OCI-M1 (cell line): ENCODE results near the gene B4GALT1.
A peak's percentile ranks its signal among the peaks of the same experiment; 100 is the strongest.
"Not testable (repeated sequence)": the region's sequence is repeated elsewhere in the genome, so short reads cannot be mapped to it uniquely, and the experiment has no call there.

Experiments
- DNase-seq: peaks from one replicate; lab custom pipeline; 2025; lab: John Stamatoyannopoulos, UW

The B4GALT1 gene

GRCh38 chr9:33184963-33185362 is 17.8 kb upstream of the B4GALT1 start:
- DNase-seq, result peak; percentile 62

- DNase-seq, result no peak
Measured at GRCh38 chr9:33182519-33182918, 15.4 kb upstream of the B4GALT1 start.

GRCh38 chr9:33180526-33181184 is 13.5 kb upstream of the B4GALT1 start:
- DNase-seq, result no peak

DNA sequence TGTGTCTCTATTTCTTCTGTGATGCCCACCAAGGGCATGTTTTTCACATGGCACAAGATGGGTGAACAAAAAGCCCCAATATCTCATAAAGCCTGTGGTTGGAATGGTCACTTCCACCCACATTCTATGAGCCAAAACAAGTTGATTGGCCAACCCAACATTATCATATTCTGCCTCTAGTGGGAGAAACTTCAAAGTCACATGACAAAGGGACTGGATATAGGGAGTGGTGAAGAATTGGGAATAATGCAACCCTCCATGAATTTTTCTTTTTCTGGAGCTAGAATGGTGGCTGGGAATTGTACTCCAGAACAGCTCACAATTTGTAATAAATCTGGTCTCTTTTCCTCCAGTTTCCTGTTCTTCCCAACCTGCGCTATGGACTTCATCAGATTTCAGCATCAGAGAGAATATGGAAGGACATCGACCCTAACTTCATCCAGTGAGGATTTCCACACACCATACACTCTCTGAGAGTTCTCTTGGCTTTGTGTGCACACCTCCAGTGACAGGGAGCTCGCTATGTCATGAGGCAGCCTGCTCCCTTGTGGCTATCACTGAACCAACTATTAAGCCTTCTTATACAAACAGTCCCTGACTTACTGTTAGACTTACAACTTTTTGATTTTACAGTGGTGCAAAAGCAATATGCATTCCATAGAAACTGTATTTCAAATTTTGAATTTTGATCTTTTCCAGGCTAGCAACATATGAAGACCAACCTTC is 12.0 kb upstream of the B4GALT1 start:
- DNase-seq, result no peak

DNA sequence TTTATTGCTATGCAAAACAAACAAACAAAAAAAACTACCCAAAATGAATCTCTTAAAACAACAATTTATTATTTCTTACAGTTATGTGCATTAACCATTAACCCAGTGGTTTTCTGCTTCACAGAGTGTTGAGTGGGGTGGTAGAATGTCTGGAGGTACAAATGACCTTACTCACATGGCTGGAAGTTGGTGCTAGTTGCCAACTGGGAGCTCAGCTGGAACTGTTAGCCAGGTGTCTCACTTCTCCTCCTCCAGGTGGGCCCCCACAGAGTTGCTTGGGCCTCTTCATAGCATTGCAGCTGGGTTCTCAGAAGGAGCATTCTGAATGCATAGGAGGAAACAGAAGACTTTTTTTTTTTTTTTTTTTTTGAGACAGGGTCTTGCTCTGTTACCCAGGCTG is 10.5 kb upstream of the B4GALT1 start:
- DNase-seq, result no peak

- no peak for DNase-seq
Measured at GRCh38 chr9:33177086-33177485, 9.9 kb upstream of the B4GALT1 start.

DNA sequence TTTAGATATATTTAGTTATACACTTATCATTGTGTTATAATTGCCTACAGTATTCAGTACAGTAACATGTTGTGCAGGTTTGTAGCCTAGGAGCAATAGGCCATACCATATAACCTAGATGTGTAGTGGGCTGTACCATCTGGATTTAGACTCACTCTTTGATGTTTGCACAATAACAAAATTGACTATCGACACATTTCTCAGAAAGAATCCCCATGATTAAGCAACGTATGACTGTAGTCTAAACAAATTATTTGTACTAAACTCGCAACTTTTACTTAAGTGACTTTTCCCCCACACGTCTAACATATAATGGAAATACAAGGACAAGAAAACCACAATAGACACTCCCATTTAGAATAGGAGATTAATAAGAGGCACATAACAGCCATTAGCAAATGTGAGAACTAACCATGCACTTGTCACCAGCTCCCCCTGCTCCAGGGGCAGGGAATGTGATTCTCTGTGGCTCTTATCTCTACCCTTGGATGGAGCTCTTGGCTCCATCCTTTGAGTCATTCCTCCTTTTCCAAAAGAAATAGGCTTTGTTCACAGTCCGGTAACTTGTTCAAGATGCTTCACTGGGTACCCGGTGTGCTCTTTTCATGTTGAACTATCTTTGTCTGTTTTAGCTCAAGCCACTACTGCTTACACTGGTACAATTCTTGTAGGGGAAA is 8.7 kb upstream of the B4GALT1 start:
- no peak for DNase-seq

DNA sequence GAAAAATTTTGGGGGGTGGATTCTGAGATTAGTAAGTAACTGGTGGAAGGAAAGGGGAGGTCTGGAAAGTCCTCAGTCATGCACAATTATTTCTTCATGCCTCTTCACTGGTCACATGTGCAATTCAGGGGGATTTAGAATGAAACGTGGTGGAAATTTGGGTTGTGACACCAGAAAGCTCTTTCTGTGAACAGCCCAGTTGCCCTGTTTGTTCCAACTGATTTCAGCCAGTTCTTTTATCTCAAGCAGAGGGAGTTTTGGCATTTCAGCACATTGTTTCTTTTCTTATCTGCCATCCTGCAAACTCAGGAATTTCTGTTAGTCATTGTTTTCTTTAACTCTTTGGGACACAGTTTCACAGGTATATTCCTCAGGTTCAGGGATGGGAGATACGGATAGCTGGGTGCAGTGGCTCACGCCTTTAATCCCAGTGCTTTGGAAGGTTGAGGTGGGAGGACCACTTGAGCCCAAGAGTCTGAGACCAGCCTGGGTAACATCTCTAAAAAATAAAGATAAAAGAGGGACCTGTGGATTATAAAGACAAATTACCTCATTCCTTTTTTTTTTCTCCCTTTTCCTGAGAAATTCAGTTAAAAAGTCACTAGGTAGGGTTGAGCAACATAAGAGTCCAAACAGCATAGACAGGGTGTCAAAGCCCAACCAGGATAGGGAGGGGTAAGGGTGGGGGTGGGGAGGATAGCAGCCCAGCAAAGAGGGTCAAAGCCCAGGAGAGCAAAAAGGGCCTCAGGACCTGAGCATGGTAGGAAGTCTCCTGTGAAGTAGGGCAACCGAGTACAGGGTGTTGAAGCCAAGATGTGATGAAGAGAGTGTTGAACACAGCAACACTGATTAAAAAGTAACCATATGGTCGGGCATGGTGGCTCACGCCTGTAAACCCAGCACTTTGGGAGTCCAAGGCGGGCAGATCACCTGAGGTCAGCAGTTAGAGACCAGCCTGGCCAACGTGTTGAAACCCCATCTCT is 5.4 kb upstream of the B4GALT1 start:
- peak; percentile 55 for DNase-seq

DNA sequence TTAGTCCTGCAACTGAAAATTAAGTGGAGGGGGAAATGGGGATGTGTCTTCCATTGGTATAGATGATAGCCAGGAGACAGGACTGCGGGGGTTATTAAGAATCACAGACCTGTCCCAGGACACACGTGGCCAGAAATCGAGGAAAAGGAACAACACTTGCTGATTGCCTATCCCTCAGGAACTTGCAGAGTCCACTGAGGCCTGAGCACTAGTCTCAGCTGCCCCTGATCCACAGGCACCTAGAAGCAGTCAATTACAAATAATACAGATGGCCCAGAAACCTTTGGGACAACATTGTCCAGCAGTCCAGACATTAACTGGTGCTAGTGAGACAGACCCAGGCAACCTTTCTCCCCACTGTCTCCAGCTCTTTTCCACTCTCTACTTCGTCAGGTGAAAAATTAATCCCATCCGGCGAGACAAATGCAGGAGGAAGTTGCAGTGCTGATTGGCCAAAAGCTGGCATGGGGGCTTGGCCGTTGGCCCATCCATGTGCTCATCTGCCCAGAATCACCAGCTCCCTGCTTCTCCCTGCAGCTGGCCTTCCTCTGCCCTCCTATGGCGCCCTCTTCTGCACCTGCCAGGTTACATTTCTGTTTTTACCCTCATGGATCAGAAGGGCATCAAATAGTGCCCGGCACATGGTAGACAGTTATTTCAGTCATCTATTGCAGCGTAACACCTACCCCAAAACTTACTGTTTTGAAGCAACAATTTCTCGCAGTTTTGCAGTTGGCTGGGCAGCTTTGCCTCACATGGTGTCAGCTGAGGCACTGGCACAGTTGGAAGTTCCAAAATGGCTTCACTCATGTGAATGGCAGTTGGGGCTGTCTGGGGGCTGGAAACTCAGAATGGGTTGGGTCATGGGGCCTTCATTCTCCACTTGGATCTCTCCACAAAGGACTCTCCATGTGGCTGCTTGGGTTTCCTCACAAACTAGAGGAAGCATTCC is 3.6 kb upstream of the B4GALT1 start:
- DNase-seq, result peak; percentile 36

DNA sequence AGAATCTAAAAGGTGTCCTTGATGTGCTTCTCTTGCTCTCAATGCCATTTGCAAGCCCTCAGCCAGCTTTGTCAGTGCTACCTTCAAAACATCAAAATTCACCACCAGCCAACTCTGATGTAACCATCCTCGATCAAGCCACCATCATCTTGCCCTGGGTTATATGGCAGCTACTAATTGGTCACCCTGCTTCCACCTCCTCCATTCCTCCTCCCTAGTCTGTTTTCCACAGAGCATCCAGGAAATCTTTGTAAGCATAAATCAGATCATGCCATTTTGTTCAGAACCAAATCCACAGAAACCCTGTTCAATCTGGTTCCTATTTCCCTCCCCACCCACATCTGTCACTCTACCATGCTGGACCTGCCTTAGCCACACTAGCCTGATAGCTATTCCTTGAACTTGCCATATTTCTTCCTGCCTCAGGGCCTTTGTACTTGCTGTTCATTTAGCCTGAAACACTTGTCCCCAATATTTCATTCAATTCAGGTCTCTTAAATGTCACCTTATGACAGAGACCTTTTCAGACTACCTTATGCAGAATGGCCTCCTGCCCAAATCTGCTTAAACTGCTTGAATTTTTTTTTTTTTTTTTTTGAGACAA is 1.9 kb upstream of the B4GALT1 start:
- no peak for DNase-seq

- peak; percentile 69 for DNase-seq
Measured at GRCh38 chr9:33167972-33168461, 881 bp upstream of the B4GALT1 start.

- DNase-seq, result peak; percentile 66
Measured at GRCh38 chr9:33166231-33167083, 679 bp downstream of the B4GALT1 start.

DNA sequence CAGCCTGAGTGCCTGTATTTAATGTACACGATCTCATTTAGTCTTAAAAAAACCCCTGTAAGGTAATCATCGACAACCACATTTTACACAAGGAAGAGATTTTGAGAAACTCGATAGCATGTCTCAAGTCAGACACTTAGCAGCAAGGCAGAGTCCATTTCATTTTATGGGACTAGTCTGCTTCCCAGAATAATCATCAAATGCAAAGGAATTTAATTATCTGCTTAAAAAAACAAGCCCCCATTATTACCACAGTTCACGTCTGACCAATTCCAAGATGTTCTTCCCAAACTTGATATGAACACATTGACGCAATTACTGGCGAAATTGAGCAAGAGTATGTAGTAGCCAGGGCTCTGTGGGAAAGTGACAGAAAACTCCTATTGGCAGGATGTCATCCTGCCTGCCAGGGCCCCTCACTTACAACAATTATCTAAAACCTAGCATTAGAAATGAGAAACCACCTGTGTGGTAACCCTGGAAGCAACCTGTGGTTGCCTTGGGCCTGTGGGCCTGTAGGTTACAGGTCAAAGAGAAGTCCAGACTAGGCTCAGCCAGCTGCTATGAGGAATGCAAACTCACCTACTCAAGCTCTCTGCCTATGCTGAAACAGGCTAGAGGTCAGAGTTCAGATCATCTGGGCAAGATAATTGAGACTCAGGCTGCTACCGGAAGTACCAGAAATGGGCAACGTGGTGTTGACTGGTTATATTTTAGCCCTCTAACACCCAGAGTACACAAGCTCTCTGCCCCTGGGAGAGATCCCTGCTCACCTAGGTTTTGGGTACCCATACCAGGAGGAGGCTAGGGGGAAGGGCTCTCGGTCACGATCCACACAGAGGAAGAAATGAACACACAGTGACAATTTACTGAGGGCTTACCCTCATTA is 1.6 kb downstream of the B4GALT1 start:
- peak; percentile 91 for DNase-seq

DNA sequence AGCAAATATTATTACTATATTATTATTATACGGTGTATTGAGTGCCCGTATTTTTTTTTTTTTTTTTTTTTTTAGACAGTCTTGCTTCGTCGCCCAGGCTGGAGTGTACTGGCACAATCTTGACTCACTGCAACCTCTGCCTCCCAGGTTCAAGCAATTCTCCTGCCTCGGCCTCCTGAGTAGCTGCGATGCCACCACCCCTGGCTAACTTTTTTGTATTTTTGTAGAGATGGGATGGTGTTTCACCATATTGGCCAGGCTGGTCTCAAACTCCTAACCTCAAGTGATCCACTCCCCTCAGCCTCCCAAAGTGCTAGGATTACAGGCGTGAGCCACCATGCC is 2.2 kb downstream of the B4GALT1 start:
- DNase-seq, result not testable (repeated sequence)

DNA sequence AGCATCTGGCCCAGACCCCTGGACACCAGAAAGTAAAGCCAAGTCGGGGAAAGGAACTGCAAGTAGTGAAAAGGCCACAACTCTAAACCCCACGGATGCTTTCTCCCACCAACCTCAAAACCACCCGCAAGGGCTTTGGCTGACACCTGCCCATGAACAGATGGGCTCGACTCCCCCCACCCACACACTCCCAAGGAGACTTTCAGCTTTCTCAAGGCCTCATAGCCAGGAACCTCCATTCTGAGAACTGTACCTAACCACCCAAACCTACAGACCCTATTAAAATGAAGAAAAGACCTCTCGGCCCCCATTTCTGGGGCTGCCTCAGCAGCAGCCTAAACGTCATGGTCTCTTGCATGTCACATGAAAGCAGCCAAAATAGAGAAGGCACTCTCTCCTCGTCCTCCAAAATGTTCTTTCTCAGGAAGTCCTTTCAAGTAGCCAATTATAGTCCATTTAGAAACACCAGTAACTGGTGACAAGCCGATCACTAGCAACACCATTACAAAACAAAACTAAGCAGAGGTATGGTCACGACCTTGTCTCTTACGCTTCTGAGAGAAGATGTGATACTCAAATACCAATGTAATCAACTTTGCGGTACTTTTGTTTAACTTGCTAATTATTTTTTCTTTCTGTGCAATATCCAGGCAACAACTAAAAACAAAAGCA is 2.9 kb downstream of the B4GALT1 start:
- no peak for DNase-seq

DNA sequence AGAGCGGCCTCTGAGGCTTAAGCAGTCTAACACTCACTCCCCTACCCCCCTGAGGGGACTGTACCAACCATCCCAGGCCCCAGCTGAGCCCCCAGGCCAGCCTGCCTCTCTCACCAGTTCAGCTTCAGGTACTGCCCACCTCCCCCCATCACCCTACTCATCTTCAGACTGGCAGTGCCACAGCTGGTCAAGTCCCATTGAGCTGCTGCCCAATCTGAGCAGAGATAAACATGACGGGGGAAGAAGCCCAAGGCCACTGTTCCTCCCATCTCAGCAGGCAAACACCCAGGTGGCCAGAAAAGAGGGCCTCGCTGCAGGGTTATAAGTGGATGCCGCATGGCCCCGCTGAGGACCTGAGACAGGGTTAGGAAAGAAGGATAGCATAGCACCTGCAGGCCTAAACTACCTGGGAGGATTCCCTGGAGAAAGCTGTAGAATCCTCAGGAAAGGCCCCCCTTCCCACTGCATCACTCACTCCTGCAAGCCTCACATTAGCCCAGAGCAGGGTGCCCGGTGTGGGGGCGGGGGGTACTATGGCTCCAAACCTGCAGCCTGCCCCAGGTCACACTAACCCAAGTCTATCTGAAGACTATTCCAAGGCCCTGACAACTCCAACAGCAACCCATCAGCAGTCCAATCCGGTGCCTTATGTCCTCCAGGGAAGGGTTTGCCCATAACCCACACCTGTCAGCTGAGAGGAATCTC is 3.6 kb downstream of the B4GALT1 start:
- no peak for DNase-seq

DNA sequence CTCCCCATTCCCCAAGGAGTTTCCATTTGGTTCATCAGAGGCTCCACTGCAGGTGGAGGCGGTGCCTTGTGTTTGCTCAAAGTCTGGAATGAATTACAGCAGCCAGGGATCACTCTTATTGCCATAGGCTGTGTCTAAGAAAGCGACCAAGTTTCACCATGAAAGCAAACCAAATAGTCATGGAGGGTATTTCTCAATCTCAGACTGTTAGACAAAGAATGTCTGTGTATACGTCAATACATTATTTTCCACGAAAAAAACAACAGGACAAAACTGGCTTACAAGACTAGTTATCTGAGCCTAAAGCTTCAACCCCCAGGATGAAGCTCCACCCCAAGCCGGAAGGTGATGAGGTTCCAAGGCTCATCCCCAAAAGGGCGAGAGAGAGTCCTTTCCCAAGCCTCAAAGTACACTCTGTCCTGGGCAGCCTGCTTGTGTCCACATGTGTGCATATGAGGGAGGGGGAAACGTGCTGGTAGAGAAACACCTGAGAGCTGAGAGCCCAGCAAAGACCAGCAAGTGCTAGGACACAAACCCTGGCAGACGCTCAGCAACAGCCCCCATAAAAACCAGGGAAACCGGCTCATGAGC is 4.3 kb downstream of the B4GALT1 start:
- DNase-seq, result no peak
